BE2C (cell line): ENCODE data around the gene WLS.

Experiments
- DNase-seq: peaks from one replicate; pipeline ENCODE4 v3.0.0-alpha.2; 2020
- H3K27me3 ChIP-seq: fragments of 250-450 bp; sonication (Bioruptor Pico); 2 replicates; pipeline ENCODE4 v1.5.1; 2020; ENCODE audit warnings: mild to moderate bottlenecking
- H3K36me3 ChIP-seq: fragments of 250-450 bp; sonication (Bioruptor Pico); 2 replicates; pipeline ENCODE4 v1.5.1; 2020; ENCODE audit warnings: mild to moderate bottlenecking
- H3K4me1 ChIP-seq: fragments of 250-450 bp; sonication (Bioruptor Pico); 2 replicates; pipeline ENCODE4 v1.5.1; 2020
- H3K4me3 ChIP-seq: 2 replicates; pipeline ENCODE4 v1.5.1; 2011; ENCODE audit warnings: low read depth, low read length
- H3K9me3 ChIP-seq: fragments of 250-450 bp; sonication (Bioruptor Pico); 2 replicates; pipeline ENCODE4 v1.5.1; 2020
- TF ChIP-seq, protein P1 (sequence below): IDR thresholded peaks from 2 replicates; pipeline ENCODE4 v1.5.1; 2012; ENCODE audit warnings: mild to moderate bottlenecking, low read depth, low read length

WLS gene

DNA sequence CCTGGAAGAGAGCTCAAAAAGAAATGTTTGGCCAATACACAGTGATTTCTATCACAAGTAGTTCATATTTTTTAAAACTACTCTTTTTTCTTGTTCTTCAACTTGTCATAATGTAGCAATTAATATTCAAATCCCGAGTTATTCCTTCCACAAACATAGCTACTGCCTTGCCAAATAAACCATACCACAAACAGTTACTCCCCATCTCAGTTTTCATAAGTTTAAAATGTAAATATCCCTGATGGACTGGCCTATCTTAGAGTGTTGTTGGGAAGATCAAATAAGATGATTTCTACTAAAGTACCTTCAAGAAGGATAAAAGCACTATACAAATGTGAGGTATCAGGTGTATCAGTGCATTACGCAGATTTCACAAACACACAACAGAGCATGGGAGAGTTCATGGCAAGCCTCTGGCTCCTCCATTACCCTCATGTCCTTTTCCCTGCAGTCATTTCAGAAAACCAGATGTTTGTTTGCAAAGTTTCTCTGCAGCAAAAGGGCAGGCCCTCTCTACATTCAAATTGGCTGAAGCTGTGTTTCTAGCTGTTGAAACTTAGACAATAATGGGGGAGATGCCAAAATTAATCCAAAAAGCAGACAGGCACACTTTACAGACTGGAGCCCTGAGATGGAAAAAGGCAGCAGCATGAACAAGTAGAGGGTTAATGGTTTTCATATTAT is 16.1 kb downstream of the WLS start:
- no peak overlapping the region for H3K4me3 ChIP-seq
- H3K27me3 ChIP-seq, result no peaks in the 10 kb centered on the region
- H3K9me3 ChIP-seq, result no peaks in the 10 kb centered on the region
- no peaks in the 10 kb centered on the region for H3K36me3 ChIP-seq
- TF ChIP-seq, protein P1, sequence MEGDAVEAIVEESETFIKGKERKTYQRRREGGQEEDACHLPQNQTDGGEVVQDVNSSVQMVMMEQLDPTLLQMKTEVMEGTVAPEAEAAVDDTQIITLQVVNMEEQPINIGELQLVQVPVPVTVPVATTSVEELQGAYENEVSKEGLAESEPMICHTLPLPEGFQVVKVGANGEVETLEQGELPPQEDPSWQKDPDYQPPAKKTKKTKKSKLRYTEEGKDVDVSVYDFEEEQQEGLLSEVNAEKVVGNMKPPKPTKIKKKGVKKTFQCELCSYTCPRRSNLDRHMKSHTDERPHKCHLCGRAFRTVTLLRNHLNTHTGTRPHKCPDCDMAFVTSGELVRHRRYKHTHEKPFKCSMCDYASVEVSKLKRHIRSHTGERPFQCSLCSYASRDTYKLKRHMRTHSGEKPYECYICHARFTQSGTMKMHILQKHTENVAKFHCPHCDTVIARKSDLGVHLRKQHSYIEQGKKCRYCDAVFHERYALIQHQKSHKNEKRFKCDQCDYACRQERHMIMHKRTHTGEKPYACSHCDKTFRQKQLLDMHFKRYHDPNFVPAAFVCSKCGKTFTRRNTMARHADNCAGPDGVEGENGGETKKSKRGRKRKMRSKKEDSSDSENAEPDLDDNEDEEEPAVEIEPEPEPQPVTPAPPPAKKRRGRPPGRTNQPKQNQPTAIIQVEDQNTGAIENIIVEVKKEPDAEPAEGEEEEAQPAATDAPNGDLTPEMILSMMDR, result no peak
- no peaks in the 10 kb centered on the region; the same call in 1 of the 2 replicates for H3K4me1 ChIP-seq
- no peak for DNase-seq

DNA sequence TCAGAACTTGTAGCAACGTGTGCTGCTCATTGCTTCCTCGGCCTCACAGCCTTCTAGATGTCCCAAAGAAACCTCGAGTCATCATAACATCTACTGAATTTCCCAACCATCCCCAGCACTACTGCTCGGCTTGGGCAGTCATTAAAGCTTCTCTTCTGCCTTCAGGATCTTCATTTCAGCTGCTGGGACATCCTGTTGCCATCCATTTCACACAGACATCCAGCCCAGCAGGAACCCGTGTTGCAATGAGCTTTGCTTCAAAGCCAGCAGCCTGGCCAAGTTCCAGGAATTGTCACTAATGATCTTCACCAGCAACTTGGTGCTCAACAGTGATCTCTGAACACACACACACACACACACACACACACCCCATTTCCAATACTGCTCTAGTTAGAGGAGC is 18.5 kb downstream of the WLS start:
- Histone ChIP-seq H3K9me3 (no peaks in the 10 kb centered on the region), H3K36me3 (no peaks in the 10 kb centered on the region), H3K4me1 (no peaks in the 10 kb centered on the region; the same call in 1 of the 2 replicates), H3K27me3 (no peaks in the 10 kb centered on the region), H3K4me3 (no peak overlapping the region)
- TF ChIP-seq, protein P1, result no peak
- DNase-seq, result peak; percentile 77

DNA sequence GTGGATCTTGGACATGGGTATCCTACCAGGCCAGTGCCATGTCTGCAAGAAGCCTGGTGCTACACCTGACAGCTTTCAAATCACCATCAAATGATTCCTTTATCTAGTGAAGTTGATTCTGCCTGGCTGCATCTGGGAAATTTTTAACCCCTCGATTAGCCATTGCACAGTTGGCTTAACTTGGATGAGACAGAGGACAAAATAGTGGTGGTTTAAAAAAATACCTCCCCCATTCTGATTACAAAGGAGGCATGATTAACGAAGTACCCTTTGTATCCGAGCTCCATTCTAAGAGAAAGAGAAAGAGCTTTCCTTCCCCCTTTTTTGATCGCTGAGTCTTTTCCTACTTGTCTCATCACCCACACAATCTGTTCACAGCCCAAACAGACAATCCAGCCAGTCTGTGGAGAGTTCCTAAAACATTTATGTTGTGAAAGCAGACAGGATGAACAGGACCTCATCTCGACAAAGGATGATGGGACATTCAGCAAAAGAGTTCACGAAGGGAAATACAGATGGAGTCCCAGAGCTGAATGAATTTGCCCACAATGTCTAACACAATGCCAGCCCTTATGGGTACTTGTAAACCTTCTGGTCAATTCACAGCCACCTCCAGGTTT is 20.5 kb downstream of the WLS start:
- Histone ChIP-seq H3K4me1 (no peaks in the 10 kb centered on the region; the same call in 1 of the 2 replicates), H3K4me3 (no peak overlapping the region), H3K9me3 (no peaks in the 10 kb centered on the region), H3K27me3 (no peaks in the 10 kb centered on the region), H3K36me3 (no peaks in the 10 kb centered on the region)
- DNase-seq, result no peak
- TF ChIP-seq, protein P1, result no peak

DNA sequence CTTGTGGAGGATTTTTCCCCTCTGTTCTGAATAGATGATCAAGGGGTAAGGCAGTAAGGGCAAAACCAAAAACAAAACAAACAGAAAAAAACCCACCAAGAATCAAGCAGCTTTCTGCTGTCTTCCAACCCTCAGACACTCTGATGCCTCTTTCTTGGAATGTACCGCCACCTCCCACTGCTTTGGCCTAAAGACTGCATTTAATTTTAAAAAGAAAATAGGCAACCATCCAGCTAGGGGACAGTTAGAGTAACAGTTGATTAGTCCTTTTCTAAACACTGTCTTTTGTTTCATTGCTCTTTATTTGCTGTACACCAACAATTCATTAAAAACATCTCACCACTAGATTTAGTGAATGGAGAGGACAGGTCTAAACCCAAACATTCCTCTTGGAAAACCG is 21.5 kb downstream of the WLS start:
- Histone ChIP-seq H3K27me3 (no peaks in the 10 kb centered on the region), H3K36me3 (no peaks in the 10 kb centered on the region), H3K9me3 (no peaks in the 10 kb centered on the region), H3K4me1 (no peaks in the 10 kb centered on the region; the same call in 1 of the 2 replicates), H3K4me3 (no peak overlapping the region)
- DNase-seq, result no peak
- TF ChIP-seq, protein P1, result no peak

DNA sequence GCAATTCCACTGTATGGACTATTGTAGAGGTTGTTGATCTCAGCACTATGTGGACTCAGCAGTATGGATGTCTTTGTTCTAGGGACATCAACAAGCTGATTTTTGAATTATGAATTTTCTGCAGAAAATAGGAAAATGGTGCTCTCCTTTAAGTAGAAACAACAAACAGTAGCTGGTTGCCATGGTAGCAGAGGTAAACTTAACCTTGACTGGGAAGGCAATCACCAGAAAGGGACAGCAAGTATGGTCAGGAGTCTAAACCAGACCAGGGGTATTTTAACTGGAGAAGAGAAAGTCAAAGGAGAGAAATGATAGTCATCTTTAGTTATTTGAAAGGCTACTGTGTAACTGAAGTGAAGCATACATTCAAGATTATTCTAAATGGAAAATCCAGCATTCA is 22.3 kb downstream of the WLS start:
- no peaks in the 10 kb centered on the region for H3K27me3 ChIP-seq
- no peaks in the 10 kb centered on the region for H3K36me3 ChIP-seq
- TF ChIP-seq, protein P1, result no peak
- H3K9me3 ChIP-seq, result no peaks in the 10 kb centered on the region
- H3K4me1 ChIP-seq, result no peaks in the 10 kb centered on the region; the same call in none of the 2 replicates
- no peak for DNase-seq
- no peak overlapping the region for H3K4me3 ChIP-seq

DNA sequence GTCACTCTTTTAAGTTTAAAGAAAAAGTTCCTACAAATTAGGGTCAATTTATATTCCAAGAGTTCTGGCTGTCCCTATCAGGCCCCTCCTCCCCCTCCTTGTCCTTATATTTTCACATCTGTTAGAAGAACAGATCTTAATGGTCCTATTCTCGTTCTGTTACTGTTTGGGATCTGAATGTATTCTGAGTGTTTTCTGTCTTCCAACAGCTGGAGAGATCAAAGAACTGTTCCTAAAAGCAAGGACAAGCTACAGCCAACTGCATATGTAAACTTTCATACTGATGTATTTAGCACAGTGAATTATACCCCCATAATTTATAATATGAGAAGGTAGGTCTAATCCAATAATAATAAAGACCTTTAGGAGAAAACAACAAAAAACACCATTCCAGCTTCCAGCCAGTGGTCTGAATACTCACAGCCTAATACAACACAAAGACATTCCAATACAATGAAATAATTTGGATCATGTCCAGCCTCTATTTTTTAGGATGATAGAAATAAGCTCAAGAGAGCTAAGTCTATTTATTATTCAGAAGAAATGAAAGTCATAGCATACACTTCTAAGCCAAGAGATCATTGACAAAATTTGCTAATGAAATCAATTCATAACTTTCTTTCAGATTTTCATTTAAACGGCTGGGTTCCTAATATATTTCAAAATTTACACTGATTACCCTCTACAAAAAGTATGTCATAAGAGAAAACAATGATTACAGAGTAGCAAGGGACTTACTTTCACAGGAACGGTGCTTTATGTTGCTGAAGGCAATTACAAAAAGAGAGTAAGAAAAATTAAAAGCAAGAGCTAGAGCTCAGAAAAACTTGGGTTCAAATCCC is 25.3 kb downstream of the WLS start:
- no peak for DNase-seq
- Histone ChIP-seq H3K9me3 (no peaks in the 10 kb centered on the region), H3K4me3 (no peak overlapping the region)

More for the DNA sequence above, 25.3 kb downstream of the WLS start:
- Histone ChIP-seq H3K27me3 (no peaks in the 10 kb centered on the region), H3K4me1 (no peaks in the 10 kb centered on the region; the same call in 1 of the 2 replicates), H3K36me3 (no peaks in the 10 kb centered on the region)
- TF ChIP-seq, protein P1, result no peak
